ENCODE measurements around the gene GARRE1.

- TF ChIP-seq, protein P1, sequence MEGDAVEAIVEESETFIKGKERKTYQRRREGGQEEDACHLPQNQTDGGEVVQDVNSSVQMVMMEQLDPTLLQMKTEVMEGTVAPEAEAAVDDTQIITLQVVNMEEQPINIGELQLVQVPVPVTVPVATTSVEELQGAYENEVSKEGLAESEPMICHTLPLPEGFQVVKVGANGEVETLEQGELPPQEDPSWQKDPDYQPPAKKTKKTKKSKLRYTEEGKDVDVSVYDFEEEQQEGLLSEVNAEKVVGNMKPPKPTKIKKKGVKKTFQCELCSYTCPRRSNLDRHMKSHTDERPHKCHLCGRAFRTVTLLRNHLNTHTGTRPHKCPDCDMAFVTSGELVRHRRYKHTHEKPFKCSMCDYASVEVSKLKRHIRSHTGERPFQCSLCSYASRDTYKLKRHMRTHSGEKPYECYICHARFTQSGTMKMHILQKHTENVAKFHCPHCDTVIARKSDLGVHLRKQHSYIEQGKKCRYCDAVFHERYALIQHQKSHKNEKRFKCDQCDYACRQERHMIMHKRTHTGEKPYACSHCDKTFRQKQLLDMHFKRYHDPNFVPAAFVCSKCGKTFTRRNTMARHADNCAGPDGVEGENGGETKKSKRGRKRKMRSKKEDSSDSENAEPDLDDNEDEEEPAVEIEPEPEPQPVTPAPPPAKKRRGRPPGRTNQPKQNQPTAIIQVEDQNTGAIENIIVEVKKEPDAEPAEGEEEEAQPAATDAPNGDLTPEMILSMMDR (conservative IDR thresholded peaks at IDR 0.05 in 1 of 2, IDR thresholded peaks at IDR 0.05 in 1 of 2; ENCODE audit: low read depth in 1 of 2, low read length in 2 of 2): no peak
- TF ChIP-seq EZH2 (IDR thresholded peaks at IDR 0.05; ENCODE audit: low read length, missing control alignments): no peak
Observed at GRCh38 chr19:34269081-34269480, 14.7 kb downstream of the GARRE1 start.

All from fibroblast of lung (primary cell).